ENCODE measurements around the gene KHDRBS2. TPM values are rescaled to one million over a fixed set of nuclear protein-coding genes. Genes with fewer than 3 reads are reported as not detected.

KHDRBS2 gene
- polyA plus RNA-seq, 1 experiment = not detected

- Histone ChIP-seq H3K27me3 (ENCODE audit: control insufficient read depth, insufficient read depth, low read length) (no peaks in the 10 kb centered on the region), H3K4me3 (ENCODE audit: low read depth, low read length) (no peak overlapping the region), H3K36me3 (ENCODE audit: control insufficient read depth, insufficient read depth, low read length) (no peaks in the 10 kb centered on the region)
- DNase-seq (ENCODE audit: low read depth) = no peak
- TF ChIP-seq CTCF (IDR thresholded peaks at IDR 0.05; ENCODE audit: insufficient read depth, low read depth, low read length) = no peak
- CTCF ChIA-PET = no interaction called here
- POLR2A ChIA-PET = no interaction called here
Measured at GRCh38 chr6:61949971-61950370, 336.1 kb downstream of the KHDRBS2 start.

- POLR2A ChIA-PET = no interaction called here
- no peak overlapping the region for H3K4me3 ChIP-seq (ENCODE audit: low read depth, low read length)
- H3K36me3 ChIP-seq (ENCODE audit: control insufficient read depth, insufficient read depth, low read length) = no peaks in the 10 kb centered on the region
- CTCF ChIA-PET = no interaction called here
- DNase-seq (ENCODE audit: low read depth) = no peak
- TF ChIP-seq CTCF (IDR thresholded peaks at IDR 0.05; ENCODE audit: insufficient read depth, low read depth, low read length) = no peak
- no peaks in the 10 kb centered on the region for H3K27me3 ChIP-seq (ENCODE audit: control insufficient read depth, insufficient read depth, low read length)
Measured at GRCh38 chr6:61949161-61949560, 336.9 kb downstream of the KHDRBS2 start.

GRCh38 chr6:61947311-61947947 is 338.6 kb downstream of the KHDRBS2 start:
- TF ChIP-seq CTCF (IDR thresholded peaks at IDR 0.05; ENCODE audit: insufficient read depth, low read depth, low read length) = no peak
- no peak for DNase-seq (ENCODE audit: low read depth)
- H3K27me3 ChIP-seq (ENCODE audit: control insufficient read depth, insufficient read depth, low read length) = no peaks in the 10 kb centered on the region
- ChIA-PET CTCF (no interaction called here), POLR2A (no interaction called here)
- H3K4me3 ChIP-seq (ENCODE audit: low read depth, low read length) = no peak overlapping the region
- no peaks in the 10 kb centered on the region for H3K36me3 ChIP-seq (ENCODE audit: control insufficient read depth, insufficient read depth, low read length)

GRCh38 chr6:61940919-61941318 is 345.1 kb downstream of the KHDRBS2 start:
- POLR2A ChIA-PET = no interaction called here
- Histone ChIP-seq H3K36me3 (ENCODE audit: control insufficient read depth, insufficient read depth, low read length) (no peaks in the 10 kb centered on the region), H3K27me3 (ENCODE audit: control insufficient read depth, insufficient read depth, low read length) (no peaks in the 10 kb centered on the region), H3K4me3 (ENCODE audit: low read depth, low read length) (no peak overlapping the region)
- CTCF ChIA-PET = no interaction called here
- no peak for DNase-seq (ENCODE audit: low read depth)
- no peak for TF ChIP-seq CTCF (IDR thresholded peaks at IDR 0.05; ENCODE audit: insufficient read depth, low read depth, low read length)

- POLR2A ChIA-PET = no interaction called here
- no peak for DNase-seq (ENCODE audit: low read depth)
- no peaks in the 10 kb centered on the region for H3K27me3 ChIP-seq (ENCODE audit: control insufficient read depth, insufficient read depth, low read length)
- H3K4me3 ChIP-seq (ENCODE audit: low read depth, low read length) = no peak overlapping the region
- no peak for TF ChIP-seq CTCF (IDR thresholded peaks at IDR 0.05; ENCODE audit: insufficient read depth, low read depth, low read length)
- CTCF ChIA-PET = no interaction called here
- no peaks in the 10 kb centered on the region for H3K36me3 ChIP-seq (ENCODE audit: control insufficient read depth, insufficient read depth, low read length)
Measured at GRCh38 chr6:61935242-61935846, 350.7 kb downstream of the KHDRBS2 start.
